GM10266 (cell line): Measurements from ENCODE around the gene RAB5B.
"Not testable (repeated sequence)": the region's sequence is repeated elsewhere in the genome, so short reads cannot be mapped to it uniquely, and the experiment has no call there.

Source experiments
- DNase-seq: peaks from one replicate; pipeline ENCODE4 v3.0.0; 2012; ENCODE audit errors: extremely low spot score
- TF ChIP-seq, protein P1 (sequence below): IDR thresholded peaks from 2 replicates; pipeline ENCODE4 v1.5.1; 2012; ENCODE audit warnings: mild to moderate bottlenecking, low read depth; ENCODE audit not compliant: control insufficient read depth, insufficient read depth; ENCODE audit errors: missing control alignments

The RAB5B gene

DNA sequence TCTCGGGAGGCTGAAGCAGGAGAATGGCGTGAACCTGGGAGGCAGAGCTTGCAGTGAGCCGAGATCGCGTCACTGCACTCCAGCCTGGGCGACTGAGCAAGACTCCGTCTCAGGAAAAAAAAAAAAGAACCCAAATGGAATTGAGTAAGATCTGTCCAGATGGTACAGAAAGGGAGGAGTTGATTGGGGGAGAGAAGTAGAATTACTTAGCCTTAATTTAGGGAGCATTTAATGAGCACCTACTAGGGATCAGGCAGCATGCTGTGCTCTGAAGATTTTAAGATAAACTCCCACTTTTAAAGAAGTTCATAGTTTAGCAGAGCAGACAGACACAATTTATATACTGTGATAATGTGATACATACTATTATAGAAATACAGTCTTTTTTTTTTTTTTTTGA is 4.5 kb downstream of the RAB5B start:
- no peak for DNase-seq
- TF ChIP-seq, protein P1, sequence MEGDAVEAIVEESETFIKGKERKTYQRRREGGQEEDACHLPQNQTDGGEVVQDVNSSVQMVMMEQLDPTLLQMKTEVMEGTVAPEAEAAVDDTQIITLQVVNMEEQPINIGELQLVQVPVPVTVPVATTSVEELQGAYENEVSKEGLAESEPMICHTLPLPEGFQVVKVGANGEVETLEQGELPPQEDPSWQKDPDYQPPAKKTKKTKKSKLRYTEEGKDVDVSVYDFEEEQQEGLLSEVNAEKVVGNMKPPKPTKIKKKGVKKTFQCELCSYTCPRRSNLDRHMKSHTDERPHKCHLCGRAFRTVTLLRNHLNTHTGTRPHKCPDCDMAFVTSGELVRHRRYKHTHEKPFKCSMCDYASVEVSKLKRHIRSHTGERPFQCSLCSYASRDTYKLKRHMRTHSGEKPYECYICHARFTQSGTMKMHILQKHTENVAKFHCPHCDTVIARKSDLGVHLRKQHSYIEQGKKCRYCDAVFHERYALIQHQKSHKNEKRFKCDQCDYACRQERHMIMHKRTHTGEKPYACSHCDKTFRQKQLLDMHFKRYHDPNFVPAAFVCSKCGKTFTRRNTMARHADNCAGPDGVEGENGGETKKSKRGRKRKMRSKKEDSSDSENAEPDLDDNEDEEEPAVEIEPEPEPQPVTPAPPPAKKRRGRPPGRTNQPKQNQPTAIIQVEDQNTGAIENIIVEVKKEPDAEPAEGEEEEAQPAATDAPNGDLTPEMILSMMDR, result no peak

DNA sequence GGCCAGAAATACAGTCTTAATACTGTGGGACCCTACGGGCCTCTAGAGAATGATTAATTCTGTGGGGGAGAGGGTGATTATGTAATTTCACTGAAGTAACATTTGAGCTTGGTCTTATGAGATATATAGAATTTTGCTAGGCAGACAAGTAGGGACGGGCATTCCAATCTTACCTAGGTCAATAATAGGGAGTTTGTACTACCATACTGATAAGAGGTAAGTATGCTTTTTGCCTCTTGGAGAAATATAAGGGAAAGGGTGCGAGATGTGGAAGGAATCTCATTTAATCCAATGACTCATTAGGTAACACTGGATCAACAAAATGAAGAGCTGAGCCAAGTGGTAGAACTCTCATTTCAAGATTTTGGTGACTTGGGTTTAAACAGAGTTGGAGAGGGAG is 5.2 kb downstream of the RAB5B start:
- TF ChIP-seq, protein P1, result no peak
- DNase-seq, result no peak

DNA sequence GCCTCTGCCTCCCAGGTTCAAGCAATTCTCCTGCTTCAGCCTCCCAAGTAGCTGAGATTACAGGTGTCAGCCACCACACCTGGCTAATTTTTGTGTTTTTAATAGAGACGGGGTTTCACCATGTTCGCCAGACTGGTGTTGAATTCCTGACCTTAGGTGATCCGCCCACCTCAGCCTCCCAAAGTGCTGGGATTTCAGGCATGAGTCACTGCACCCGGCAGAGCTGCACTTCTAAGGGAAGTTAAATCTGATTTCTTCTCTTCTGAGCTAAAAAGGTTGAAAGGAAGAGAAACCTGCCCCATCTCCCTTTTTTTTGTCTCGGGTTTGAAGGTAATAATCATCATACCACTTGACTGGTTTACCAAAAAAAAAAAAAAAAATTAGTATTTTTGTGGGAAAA is 8.0 kb downstream of the RAB5B start:
- DNase-seq, result not testable (repeated sequence)

DNA sequence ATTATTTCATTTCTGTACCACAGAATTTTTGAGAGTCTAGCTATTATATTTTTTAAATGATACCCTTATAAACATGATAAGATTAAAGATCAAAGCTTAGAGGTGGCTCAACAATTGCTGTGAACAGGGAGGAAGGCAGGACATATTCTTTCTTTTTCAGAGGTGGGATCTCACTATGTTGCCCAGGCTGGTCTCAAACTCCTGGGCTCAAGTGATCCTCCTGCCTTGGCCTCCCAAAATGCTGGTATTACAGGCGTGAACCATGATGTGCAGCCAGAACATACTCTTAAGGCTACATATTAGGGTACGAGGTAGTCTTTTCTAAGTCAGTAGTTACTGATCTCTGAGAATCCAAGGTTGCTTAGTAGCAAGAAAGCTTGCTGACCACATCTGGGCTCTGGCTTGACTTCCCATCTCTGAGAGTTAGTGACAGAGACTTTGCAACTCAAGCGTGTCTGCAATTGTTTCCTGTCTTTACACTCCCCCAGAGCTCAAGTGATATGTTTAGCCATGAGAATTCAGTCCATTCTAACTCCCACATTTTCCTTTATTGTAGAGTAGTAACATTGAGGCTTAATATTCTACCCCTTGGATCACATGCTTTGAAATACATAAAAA is 8.6 kb downstream of the RAB5B start:
- peak; percentile 74 for DNase-seq
- TF ChIP-seq, protein P1, result no peak

DNA sequence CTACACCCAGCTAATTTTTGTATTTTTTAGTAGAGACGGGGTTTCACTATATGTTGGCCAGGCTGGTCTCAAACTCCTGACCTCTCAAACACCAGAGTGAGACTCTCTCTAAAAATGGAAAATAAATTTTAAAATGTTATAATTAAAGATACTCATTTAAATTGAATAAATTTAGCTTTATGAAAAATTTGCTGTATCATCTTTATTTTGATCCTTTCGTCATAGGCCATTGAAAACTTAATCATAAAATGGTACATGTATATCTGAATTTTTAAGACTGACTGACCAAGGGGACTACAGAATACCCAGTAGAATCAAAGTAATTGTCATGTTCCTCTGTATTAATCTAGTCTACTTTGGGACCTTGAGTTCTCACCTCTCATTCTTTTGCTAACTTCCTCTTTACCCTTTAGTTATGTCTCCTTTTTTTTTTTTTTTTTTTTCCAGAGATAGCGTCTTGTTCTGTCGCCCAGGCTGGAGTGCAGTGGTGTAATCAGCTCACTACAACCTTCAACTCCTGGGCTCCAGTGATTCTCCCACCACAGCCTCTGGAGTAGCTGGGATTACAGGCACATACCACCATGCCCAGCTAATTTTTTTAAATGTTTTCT is 9.5 kb downstream of the RAB5B start:
- TF ChIP-seq, protein P1, result no peak
- DNase-seq, result no peak

DNA sequence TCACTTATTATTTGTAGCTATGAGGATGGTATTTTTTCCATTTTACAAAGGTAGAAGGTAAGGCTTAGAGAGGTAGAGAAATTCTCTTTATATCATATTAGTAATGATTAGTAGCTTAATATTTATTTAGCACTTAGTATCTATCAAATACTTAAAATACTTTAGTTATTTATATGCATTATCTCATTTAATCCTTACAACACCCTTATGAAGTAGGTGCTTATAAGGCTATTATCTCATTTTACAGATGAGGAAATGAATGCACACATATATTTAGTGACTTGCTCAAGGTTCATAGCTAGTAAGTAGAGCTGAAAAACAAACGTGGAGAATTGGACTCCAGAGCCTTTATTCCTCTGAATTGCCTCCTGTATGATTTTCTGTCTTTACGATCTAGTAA is 11.0 kb downstream of the RAB5B start:
- TF ChIP-seq, protein P1, result no peak
- no peak for DNase-seq

DNA sequence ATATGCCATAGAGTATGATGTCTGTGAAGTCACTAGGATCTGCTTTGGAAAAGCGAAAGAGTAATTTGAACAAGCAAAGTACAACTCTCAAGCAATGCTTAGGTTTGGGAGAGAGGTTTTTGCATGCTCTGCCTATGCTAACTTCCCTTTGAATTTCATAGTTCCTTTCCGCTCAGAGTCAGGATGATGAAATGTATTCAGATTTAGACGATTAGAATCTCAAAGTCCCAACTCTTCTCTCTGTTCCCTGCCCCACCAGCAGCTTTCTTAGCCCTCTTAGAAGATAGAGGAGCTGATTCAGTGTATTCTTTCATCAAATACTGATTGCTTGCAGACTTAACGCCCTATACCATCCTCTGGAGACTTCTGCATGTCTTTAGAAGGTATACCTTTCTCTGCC is 11.5 kb downstream of the RAB5B start:
- DNase-seq, result no peak
- TF ChIP-seq, protein P1, result no peak

DNA sequence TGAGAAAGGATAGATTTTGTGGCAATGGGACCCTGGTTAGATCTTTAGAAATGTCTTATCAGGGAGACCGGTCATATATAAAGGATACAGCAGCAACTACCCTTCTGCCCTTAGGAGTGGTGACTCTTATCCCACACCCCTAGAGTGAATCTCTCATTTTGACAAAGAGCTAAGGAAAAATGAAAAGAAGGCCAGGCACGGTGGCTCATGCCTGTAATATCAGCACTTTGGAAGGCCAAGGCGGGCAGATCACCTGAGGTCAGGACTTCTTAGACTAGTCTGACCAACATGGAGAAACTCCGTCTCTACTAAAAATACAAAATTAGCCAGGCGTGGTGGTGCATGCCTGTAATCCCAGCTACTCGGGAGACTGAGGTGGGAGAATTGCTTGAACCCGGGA is 12.1 kb downstream of the RAB5B start:
- not testable (repeated sequence) for DNase-seq
